Heart left ventricle (tissue), 13 donors: ENCODE measurements around the gene SEH1L.

Experiments
- POLR2A ChIP-seq, 2 donors: fragments of 450-650 bp; IDR thresholded peaks; one replicate each; pipeline ENCODE4 v1.6.1; 2017; ENCODE audit warnings: antibody characterized with exemption in 2 of 2, mild to moderate bottlenecking in 2 of 2, moderate library complexity in 2 of 2
- TF ChIP-seq, protein P1 (sequence below), 12 donors: fragments of 200-600 bp; sonication (generic) in 4 of 12; IDR thresholded peaks; one replicate each; pipeline versions ENCODE4 v1.5.0 to v1.8.0; 2018 to 2022; ENCODE audit warnings: antibody characterized with exemption in 12 of 12, mild to moderate bottlenecking in 5 of 12
- donor health status: ischemic (EF 13 %, LVEDD 7.1; RV severe dilation, severe dysfunction).
- donor health status: DM: no; HTN: yes; CAD: no.
- donor health status: DM: no; HTN: no; CAD: no.
- donor health status: ischemic (EF 25% LVEDD 6.9; RV normal size, moderate dysfunction).
- donor health status: ischemic (EF 25% LVEDD 5.7; RV mildly dilated, moderate dysfunction).
- donor health status: ischemic (EF 35%, LVEDD 5.7; RV mildly dilated, moderate dysfunction).
- donor health status: nonischemic (EF 11% LVEDD 7.7; RV severe dilation, severe dysfunction).
- donor health status: DM: yes; HTN: yes; CAD: no.
- donor health status: PGD.
- donor health status: ischemic (EF 29% LVEDD 5.4; RV normal size, mild dysfunction).
- donor health status: nonischemic (EF 23%, LVEDD 6.1; RV moderate dilation, normal function).

DNA sequence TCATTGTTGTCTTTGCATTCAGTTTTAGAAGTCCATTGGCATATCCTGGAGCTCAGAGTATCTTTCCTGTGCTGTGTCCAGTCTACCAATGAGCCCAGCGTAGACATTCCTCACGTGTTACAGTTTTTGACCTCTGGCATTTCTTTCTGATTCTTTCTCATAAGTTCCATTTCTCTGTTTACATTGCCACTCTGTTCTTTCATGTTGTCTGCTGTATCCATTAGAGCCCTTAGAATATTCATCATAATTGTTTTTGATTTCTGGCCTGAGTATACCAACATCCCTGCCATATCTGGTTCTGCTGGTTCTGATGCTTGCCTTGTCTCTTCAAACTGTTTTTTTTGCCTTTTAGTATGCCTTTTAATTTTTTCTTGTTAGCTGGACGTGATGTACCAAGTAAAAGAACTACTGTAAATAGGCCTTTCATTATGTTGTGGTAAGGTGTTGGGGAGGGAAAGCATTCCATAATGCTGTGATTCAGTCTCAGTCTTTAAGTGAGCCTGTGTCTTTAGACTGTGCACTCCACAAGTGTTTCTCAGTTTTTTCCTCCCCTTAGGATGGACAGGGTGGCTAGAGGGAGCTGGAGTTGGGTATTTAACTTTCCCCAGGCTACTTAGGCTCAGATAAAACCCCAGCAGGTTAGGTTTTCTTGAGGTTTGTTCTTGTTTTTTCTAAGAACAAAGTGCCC, 78.9 kb downstream of the SEH1L start:
- no peak for TF ChIP-seq POLR2A (IDR thresholded peaks at IDR 0.05)
- TF ChIP-seq, protein P1, sequence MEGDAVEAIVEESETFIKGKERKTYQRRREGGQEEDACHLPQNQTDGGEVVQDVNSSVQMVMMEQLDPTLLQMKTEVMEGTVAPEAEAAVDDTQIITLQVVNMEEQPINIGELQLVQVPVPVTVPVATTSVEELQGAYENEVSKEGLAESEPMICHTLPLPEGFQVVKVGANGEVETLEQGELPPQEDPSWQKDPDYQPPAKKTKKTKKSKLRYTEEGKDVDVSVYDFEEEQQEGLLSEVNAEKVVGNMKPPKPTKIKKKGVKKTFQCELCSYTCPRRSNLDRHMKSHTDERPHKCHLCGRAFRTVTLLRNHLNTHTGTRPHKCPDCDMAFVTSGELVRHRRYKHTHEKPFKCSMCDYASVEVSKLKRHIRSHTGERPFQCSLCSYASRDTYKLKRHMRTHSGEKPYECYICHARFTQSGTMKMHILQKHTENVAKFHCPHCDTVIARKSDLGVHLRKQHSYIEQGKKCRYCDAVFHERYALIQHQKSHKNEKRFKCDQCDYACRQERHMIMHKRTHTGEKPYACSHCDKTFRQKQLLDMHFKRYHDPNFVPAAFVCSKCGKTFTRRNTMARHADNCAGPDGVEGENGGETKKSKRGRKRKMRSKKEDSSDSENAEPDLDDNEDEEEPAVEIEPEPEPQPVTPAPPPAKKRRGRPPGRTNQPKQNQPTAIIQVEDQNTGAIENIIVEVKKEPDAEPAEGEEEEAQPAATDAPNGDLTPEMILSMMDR (IDR thresholded peaks at IDR 0.05) = no peak
